Inferior parietal cortex (tissue), 1 donor: Measurements from ENCODE around the gene ALAD.
"Not testable (repeated sequence)": the region's sequence is repeated elsewhere in the genome, so short reads cannot be mapped to it uniquely, and the experiment has no call there.

Experiments used
- DNase-seq: peaks from one replicate; pipeline ENCODE4 v3.0.0-alpha.2; 2016; ENCODE audit errors: extremely low spot score

ALAD gene

DNA sequence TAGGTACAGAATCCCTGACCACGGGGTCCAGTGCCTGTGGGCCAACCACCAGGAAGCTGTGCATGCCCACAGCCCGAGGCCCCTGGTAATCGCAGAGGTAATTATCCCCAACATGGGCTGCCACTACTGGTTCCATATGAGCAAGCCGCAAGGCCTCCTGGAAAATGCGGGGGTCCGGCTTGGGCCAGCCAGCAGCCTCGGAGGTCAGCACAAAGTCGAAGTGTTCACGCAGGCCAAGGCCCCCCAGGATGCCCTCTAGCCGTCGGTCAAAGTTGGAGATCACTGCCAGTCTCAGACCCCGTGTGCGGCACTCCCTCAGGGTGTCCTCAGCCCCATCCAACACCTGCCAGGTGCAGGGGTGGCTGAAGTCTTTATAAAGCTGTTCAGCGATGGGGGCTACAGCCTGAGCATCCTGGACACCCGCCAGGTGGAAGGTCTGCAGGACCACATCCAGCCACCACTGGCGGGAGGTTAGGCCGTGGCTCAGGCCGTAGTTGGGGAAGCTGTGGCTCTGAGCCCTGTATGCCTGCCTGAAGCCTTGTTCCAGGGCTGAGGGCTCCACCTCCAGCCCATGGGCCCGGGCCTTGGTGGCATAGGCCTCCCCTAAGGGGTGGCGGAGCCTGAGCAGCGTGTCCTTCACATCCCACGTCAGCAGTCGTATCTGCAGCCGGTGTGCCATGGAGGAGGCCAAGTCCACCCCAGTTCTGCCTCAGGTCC is 27.2 kb downstream of the ALAD start:
- DNase-seq, result no peak

GRCh38 chr9:113373256-113373655 is 27.8 kb downstream of the ALAD start:
- DNase-seq, result no peak

DNA sequence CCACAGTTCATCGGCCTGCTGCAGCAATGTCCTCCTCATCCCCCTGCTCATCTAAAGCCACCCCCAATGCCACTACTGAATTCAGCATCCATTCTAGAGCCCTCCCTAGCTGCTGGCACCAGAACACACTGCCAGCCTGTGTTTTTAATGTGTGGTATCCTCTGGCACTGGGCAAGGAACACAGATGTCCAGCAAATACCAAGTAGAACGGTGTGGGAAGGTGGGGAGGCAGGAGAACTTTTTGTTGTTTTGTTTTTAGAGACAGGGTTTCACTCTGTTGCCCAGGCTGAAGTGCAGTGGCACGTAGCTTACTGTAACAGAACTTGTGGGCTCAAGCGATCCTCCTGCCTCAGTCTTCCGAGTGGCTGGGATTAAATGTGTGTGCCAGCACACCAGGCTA is 29.0 kb downstream of the ALAD start:
- DNase-seq, result no peak

DNA sequence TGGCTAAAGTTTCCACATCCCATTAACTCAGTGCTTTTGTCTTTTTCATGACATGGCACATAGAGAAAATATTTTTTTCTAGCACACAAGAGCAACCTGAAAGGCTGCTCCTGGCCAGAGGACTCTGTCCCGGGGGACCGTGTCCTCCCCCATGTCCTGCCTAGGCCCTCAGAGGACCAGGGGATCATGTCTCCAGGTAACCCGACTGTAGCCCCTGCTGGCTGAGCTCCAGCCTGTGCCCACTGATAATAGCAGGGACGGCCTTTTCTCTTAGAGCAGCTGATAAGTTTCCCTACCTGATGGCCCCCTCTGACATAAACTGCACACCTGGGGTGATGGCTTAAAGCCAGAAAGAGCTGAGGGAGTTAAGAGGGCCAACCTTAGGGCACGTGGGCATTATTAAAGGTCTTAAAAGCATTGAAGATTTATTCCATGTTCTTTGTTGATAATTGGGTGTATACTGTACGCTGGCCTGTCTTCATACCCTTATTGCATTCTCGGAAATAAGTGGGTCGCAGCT is 30.2 kb downstream of the ALAD start:
- no peak for DNase-seq

GRCh38 chr9:113369855-113370140 is 31.3 kb downstream of the ALAD start:
- no peak for DNase-seq

GRCh38 chr9:113368982-113369854 is 31.9 kb downstream of the ALAD start:
- DNase-seq, result peak; percentile 28

DNA sequence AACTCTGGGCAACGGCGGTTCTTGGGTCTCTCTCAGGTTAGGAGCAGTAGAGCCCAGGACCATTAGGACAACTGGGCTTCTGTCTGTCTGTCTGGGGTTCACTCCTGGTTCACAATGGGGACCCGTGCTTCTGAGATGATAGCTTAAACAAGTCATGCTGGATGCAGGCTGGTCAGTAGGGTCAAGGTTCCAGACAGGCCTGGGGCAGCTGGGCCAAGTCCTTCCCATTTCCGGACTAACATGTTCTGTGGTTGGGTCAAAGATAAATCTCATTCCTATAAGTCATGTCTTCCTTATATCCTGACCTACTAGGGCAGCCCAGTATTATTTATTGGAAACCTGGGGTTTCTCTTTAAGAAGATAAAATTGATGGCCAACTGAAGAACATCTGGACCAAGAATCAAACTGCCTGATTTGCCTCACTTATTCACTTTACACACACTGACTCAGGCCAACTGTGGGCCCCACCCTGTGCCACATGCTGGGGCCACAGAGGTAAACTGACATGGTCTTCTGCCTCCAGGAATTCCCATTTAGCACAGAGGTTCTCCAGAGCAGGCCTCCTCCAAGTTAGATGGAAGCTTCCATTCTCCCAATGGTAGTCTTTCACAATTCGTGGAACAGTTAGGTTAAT is 32.6 kb downstream of the ALAD start:
- DNase-seq, result no peak

- DNase-seq, result not testable (repeated sequence)
Observed at GRCh38 chr9:113365652-113366051, 35.4 kb downstream of the ALAD start.

DNA sequence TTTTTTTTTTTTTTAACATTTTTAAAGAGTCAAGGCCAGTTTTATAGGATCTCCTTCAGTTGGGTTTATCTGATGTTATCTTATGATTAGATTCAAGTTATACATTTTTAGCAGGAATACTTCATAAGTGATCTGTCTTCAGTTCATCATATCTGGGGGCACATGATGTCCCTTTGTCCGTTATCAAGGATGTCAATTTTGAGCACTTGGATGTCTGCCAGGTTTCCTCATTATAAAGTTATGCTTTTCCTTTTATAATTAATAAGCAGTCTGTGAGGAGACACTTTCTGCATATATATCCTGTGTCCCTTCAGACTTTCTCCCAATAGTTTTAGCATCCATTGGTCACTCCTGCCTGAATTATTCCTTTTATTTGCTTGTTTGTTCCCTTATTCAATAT is 36.1 kb downstream of the ALAD start:
- no peak for DNase-seq

DNA sequence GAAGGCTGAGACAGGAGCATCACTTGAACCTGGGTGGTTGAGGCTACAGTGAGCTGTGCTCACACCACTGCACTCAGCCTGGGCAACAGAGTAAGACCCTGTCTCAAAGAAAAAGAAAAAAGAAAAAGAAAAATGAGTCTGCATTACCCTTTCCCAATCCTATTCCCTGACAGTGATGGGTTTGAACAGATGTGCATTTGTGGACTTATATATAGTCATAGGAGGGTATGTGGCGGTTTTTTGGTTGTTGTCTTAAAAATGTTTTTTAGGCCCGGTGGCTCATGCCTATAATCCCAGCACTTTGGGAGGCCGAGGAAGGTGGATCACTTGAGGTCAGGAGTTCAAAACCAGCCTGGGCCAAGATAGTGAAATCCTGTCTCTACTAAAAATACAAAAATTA is 37.7 kb downstream of the ALAD start:
- no peak for DNase-seq

DNA sequence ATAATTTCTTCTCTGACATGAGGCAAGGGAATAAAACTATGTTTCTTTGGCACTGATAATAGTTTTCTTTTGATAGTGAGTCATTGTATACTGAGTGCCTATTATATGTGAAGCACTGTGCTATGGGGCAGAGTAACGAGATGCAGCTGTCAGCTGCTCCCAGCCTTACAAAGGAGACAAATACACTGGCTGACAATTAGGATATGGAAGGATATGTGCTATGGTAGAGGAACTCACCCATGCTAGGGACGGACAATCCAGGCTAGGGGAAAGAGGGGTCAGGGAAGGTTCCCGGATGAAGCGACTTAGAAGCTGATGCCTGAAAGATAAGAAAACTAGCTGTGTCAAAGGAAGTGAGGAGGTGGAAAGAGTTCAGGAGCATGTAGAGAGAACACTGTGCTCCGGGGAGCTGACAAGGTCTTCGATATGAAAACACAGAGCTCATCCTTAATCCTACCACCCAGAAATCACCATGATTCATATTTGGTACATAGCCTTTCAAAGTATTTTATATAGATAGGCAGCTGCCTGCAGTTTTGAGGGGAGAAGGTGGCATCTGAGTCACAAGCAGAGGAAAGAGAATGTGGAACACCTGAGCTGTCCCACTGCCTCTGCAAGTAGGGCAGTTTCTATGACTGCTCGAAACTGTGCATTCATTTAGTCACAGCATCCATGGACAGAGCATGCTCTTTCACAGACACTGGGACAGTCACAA is 39.6 kb downstream of the ALAD start:
- no peak for DNase-seq

- DNase-seq, result no peak
Observed at GRCh38 chr9:113360242-113360842, 40.7 kb downstream of the ALAD start.

- DNase-seq, result no peak
Observed at GRCh38 chr9:113359385-113359784, 41.7 kb downstream of the ALAD start.

DNA sequence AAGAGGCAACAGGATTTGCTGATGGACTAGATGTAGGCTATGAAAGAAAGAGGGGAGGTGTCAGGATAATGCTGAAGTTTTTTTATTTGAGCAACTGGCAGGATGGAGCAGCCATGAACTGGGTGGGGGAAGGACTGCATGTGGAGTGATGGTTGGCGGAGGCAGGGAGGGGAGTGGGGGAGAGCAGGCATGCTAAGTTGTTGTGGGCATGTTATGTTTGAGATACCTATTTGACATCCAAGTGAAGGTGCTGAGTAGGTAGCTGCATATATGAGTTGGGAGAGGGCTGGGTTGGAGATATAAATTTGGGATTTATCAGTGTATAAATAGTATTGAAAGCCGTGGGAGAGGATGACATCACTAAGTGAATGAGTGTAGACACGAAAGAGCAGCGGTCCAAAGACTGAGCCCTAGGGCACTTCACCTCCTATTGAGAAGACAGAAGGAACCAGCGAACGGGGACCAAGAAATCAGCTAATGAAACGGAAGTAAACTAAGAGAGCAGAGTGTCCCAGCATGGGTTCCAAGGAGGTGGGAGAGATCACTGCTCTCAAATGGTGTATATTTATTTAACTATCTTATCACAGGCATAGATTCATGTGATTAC is 44.3 kb downstream of the ALAD start:
- DNase-seq, result no peak

GRCh38 chr9:113355040-113355596 is 46.0 kb downstream of the ALAD start:
- DNase-seq, result no peak

- DNase-seq, result no peak
Observed at GRCh38 chr9:113352411-113352810, 48.7 kb downstream of the ALAD start.

DNA sequence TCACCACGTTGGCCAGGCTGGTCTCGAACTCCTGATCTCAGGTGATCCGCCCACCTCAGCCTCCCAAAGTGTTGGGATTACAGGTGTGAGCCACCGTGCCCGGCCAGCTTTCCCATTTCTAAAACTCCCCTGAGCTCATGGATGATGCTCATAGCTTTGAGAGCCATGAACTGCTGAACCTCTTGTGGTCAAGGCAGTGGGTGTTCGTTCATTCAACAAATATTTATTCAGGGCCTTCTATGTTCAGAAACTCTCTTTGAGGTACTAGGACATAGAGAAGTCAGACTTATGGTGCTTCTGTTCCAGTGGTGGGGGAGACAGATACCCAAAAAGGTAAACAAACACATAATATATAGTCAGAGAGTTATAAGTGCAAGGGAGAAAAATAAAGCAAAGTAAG is 49.1 kb downstream of the ALAD start:
- DNase-seq, result no peak

- DNase-seq, result no peak
Observed at GRCh38 chr9:113350937-113351336, 50.1 kb downstream of the ALAD start.

DNA sequence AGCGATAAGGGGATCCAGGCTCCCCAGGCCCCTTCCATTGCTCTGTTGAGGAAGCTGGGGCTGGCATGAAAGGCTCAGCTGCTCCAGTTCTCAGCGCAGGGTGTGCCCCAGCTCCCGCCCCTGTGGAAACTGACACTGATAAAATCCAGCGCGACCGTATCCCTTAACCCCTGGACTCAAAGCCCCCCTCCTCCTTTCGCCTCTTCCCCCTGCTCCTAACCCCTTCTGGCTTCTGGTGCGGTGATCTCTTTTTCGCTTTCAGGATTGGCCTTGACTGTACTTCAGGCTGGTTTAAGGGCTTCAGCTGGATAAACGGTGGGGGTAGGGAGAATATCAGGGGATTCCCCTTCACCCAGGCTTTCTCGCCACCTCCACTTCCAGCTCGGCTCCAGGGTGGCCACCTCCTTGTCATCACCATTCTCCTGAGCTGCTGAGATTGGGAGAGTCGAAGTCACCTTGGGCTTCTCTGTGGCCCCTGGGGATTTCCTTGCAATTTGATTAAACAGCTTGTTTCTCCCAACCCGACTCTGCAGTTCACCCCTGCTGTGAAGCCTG is 50.9 kb downstream of the ALAD start:
- DNase-seq, result no peak

- no peak for DNase-seq
Observed at GRCh38 chr9:113349445-113350094, 51.5 kb downstream of the ALAD start, which contains the start of gene BSPRY. Gene BSPRY (plus strand): TSS chr9:113349541. CDS start chr9:113349580, 39 bp downstream.
